Measurements from ENCODE around the gene SYNPR.

Gene SYNPR

GRCh38 chr3:63400246-63400860 lies 122.2 kb downstream of the SYNPR start:
- Histone ChIP-seq H3K36me3 (ENCODE audit: control insufficient read depth, insufficient read depth, low read length) (no peaks in the 10 kb centered on the region), H3K4me1 (ENCODE audit: control insufficient read depth, insufficient read depth, low read length) (no peaks in the 10 kb centered on the region), H3K27ac (ENCODE audit: insufficient read depth, low read depth, low read length, poor library complexity, severe bottlenecking) (no peak overlapping the region), H3K9me3 (ENCODE audit: control insufficient read depth, low read length) (no peaks in the 10 kb centered on the region), H3K27me3 (ENCODE audit: control insufficient read depth, insufficient read depth, low read length, poor library complexity, severe bottlenecking) (no peaks in the 10 kb centered on the region), H3K4me3 (ENCODE audit: insufficient read depth, low read depth, low read length) (no peak overlapping the region)
- 81 to 85% methylated on average over 6 of the region's 6 CpGs for WGBS, 2 experiments

- no peaks in the 10 kb centered on the region for H3K4me1 ChIP-seq (ENCODE audit: control insufficient read depth, insufficient read depth, low read length)
- H3K27me3 ChIP-seq (ENCODE audit: control insufficient read depth, insufficient read depth, low read length, poor library complexity, severe bottlenecking) = no peaks in the 10 kb centered on the region
- no peak overlapping the region for H3K4me3 ChIP-seq (ENCODE audit: insufficient read depth, low read depth, low read length)
- H3K27ac ChIP-seq (ENCODE audit: insufficient read depth, low read depth, low read length, poor library complexity, severe bottlenecking) = no peak overlapping the region
- H3K9me3 ChIP-seq (ENCODE audit: control insufficient read depth, low read length) = no peaks in the 10 kb centered on the region
- H3K36me3 ChIP-seq (ENCODE audit: control insufficient read depth, insufficient read depth, low read length) = no peaks in the 10 kb centered on the region
- WGBS, 2 experiments = 89 to 93% methylated on average over 3 of the region's 3 CpGs
Measured at GRCh38 chr3:63405882-63406281, 127.8 kb downstream of the SYNPR start.

- no peaks in the 10 kb centered on the region for H3K9me3 ChIP-seq (ENCODE audit: control insufficient read depth, low read length)
- no peak overlapping the region for H3K27ac ChIP-seq (ENCODE audit: insufficient read depth, low read depth, low read length, poor library complexity, severe bottlenecking)
- no peak overlapping the region for H3K4me3 ChIP-seq (ENCODE audit: insufficient read depth, low read depth, low read length)
- no peaks in the 10 kb centered on the region for H3K36me3 ChIP-seq (ENCODE audit: control insufficient read depth, insufficient read depth, low read length)
- H3K27me3 ChIP-seq (ENCODE audit: control insufficient read depth, insufficient read depth, low read length, poor library complexity, severe bottlenecking) = no peaks in the 10 kb centered on the region
- H3K4me1 ChIP-seq (ENCODE audit: control insufficient read depth, insufficient read depth, low read length) = peaks cover 5% of the 10 kb centered on the region
Measured at GRCh38 chr3:63413523-63413922, 135.4 kb downstream of the SYNPR start.

- H3K4me3 ChIP-seq (ENCODE audit: insufficient read depth, low read depth, low read length) = no peak overlapping the region
- no peak overlapping the region for H3K27ac ChIP-seq (ENCODE audit: insufficient read depth, low read depth, low read length, poor library complexity, severe bottlenecking)
- H3K4me1 ChIP-seq (ENCODE audit: control insufficient read depth, insufficient read depth, low read length) = peaks cover 5% of the 10 kb centered on the region
- no peaks in the 10 kb centered on the region for H3K27me3 ChIP-seq (ENCODE audit: control insufficient read depth, insufficient read depth, low read length, poor library complexity, severe bottlenecking)
- no peaks in the 10 kb centered on the region for H3K36me3 ChIP-seq (ENCODE audit: control insufficient read depth, insufficient read depth, low read length)
- WGBS, 2 experiments = 88 to 100% methylated on average over 1 of the region's 1 CpG
- H3K9me3 ChIP-seq (ENCODE audit: control insufficient read depth, low read length) = no peaks in the 10 kb centered on the region
Measured at GRCh38 chr3:63414607-63415006, 136.5 kb downstream of the SYNPR start.

- Histone ChIP-seq H3K4me1 (ENCODE audit: control insufficient read depth, insufficient read depth, low read length) (no peaks in the 10 kb centered on the region), H3K9me3 (ENCODE audit: control insufficient read depth, low read length) (no peaks in the 10 kb centered on the region), H3K4me3 (ENCODE audit: insufficient read depth, low read depth, low read length) (no peak overlapping the region), H3K27me3 (ENCODE audit: control insufficient read depth, insufficient read depth, low read length, poor library complexity, severe bottlenecking) (no peaks in the 10 kb centered on the region), H3K36me3 (ENCODE audit: control insufficient read depth, insufficient read depth, low read length) (no peaks in the 10 kb centered on the region), H3K27ac (ENCODE audit: insufficient read depth, low read depth, low read length, poor library complexity, severe bottlenecking) (no peak overlapping the region)
- 83 to 85% methylated on average over 1 to 2 of the region's 2 CpGs for whole genome bisulfite sequencing, 2 experiments
Measured at GRCh38 chr3:63429905-63430304, 151.8 kb downstream of the SYNPR start.

- Histone ChIP-seq H3K27me3 (ENCODE audit: control insufficient read depth, insufficient read depth, low read length, poor library complexity, severe bottlenecking) (no peaks in the 10 kb centered on the region), H3K9me3 (ENCODE audit: control insufficient read depth, low read length) (no peaks in the 10 kb centered on the region), H3K4me3 (ENCODE audit: insufficient read depth, low read depth, low read length) (no peak overlapping the region), H3K27ac (ENCODE audit: insufficient read depth, low read depth, low read length, poor library complexity, severe bottlenecking) (no peak overlapping the region), H3K36me3 (ENCODE audit: control insufficient read depth, insufficient read depth, low read length) (no peaks in the 10 kb centered on the region), H3K4me1 (ENCODE audit: control insufficient read depth, insufficient read depth, low read length) (no peaks in the 10 kb centered on the region)
Measured at GRCh38 chr3:63430875-63431274, 152.8 kb downstream of the SYNPR start.

- Histone ChIP-seq H3K4me3 (ENCODE audit: insufficient read depth, low read depth, low read length) (no peak overlapping the region), H3K27me3 (ENCODE audit: control insufficient read depth, insufficient read depth, low read length, poor library complexity, severe bottlenecking) (no peaks in the 10 kb centered on the region), H3K9me3 (ENCODE audit: control insufficient read depth, low read length) (no peaks in the 10 kb centered on the region), H3K4me1 (ENCODE audit: control insufficient read depth, insufficient read depth, low read length) (peaks cover 19% of the 10 kb centered on the region), H3K36me3 (ENCODE audit: control insufficient read depth, insufficient read depth, low read length) (no peaks in the 10 kb centered on the region), H3K27ac (ENCODE audit: insufficient read depth, low read depth, low read length, poor library complexity, severe bottlenecking) (no peak overlapping the region)
- WGBS, 2 experiments = 93 to 96% methylated on average over 1 to 2 of the region's 2 CpGs
Measured at GRCh38 chr3:63437858-63438257, 159.8 kb downstream of the SYNPR start.

- Histone ChIP-seq H3K27me3 (ENCODE audit: control insufficient read depth, insufficient read depth, low read length, poor library complexity, severe bottlenecking) (no peaks in the 10 kb centered on the region), H3K4me3 (ENCODE audit: insufficient read depth, low read depth, low read length) (no peak overlapping the region), H3K4me1 (ENCODE audit: control insufficient read depth, insufficient read depth, low read length) (peaks cover 19% of the 10 kb centered on the region), H3K36me3 (ENCODE audit: control insufficient read depth, insufficient read depth, low read length) (no peaks in the 10 kb centered on the region), H3K27ac (ENCODE audit: insufficient read depth, low read depth, low read length, poor library complexity, severe bottlenecking) (no peak overlapping the region), H3K9me3 (ENCODE audit: control insufficient read depth, low read length) (no peaks in the 10 kb centered on the region)
Measured at GRCh38 chr3:63438826-63439371, 160.8 kb downstream of the SYNPR start.

GRCh38 chr3:63441262-63441661 lies 163.2 kb downstream of the SYNPR start:
- Histone ChIP-seq H3K27me3 (ENCODE audit: control insufficient read depth, insufficient read depth, low read length, poor library complexity, severe bottlenecking) (no peaks in the 10 kb centered on the region), H3K9me3 (ENCODE audit: control insufficient read depth, low read length) (no peaks in the 10 kb centered on the region), H3K4me1 (ENCODE audit: control insufficient read depth, insufficient read depth, low read length) (peaks cover 19% of the 10 kb centered on the region), H3K27ac (ENCODE audit: insufficient read depth, low read depth, low read length, poor library complexity, severe bottlenecking) (no peak overlapping the region), H3K4me3 (ENCODE audit: insufficient read depth, low read depth, low read length) (no peak overlapping the region), H3K36me3 (ENCODE audit: control insufficient read depth, insufficient read depth, low read length) (no peaks in the 10 kb centered on the region)
- WGBS, 2 experiments = 71 to 78% methylated on average over 2 of the region's 2 CpGs

GRCh38 chr3:63442918-63443317 lies 164.8 kb downstream of the SYNPR start:
- Histone ChIP-seq H3K4me3 (ENCODE audit: insufficient read depth, low read depth, low read length) (no peak overlapping the region), H3K4me1 (ENCODE audit: control insufficient read depth, insufficient read depth, low read length) (peaks cover 11% of the 10 kb centered on the region), H3K36me3 (ENCODE audit: control insufficient read depth, insufficient read depth, low read length) (no peaks in the 10 kb centered on the region), H3K27ac (ENCODE audit: insufficient read depth, low read depth, low read length, poor library complexity, severe bottlenecking) (no peak overlapping the region), H3K27me3 (ENCODE audit: control insufficient read depth, insufficient read depth, low read length, poor library complexity, severe bottlenecking) (no peaks in the 10 kb centered on the region), H3K9me3 (ENCODE audit: control insufficient read depth, low read length) (no peaks in the 10 kb centered on the region)
- 54 to 57% methylated on average over 3 of the region's 3 CpGs for WGBS, 2 experiments

GRCh38 chr3:63450023-63450422 lies 171.9 kb downstream of the SYNPR start:
- H3K9me3 ChIP-seq (ENCODE audit: control insufficient read depth, low read length) = no peaks in the 10 kb centered on the region
- no peaks in the 10 kb centered on the region for H3K36me3 ChIP-seq (ENCODE audit: control insufficient read depth, insufficient read depth, low read length)
- WGBS, 2 experiments = 92% methylated on average over 3 of the region's 3 CpGs
- H3K4me1 ChIP-seq (ENCODE audit: control insufficient read depth, insufficient read depth, low read length) = no peaks in the 10 kb centered on the region
- H3K27ac ChIP-seq (ENCODE audit: insufficient read depth, low read depth, low read length, poor library complexity, severe bottlenecking) = no peak overlapping the region
- H3K4me3 ChIP-seq (ENCODE audit: insufficient read depth, low read depth, low read length) = no peak overlapping the region
- H3K27me3 ChIP-seq (ENCODE audit: control insufficient read depth, insufficient read depth, low read length, poor library complexity, severe bottlenecking) = no peaks in the 10 kb centered on the region
